NT2/D1 (cell line): ENCODE results near the gene ABLIM2.

Source experiments
- YY1 ChIP-seq: IDR thresholded peaks from 2 replicates; pipeline ENCODE4 v1.6.1; 2011; ENCODE audit not compliant: insufficient read length, insufficient read depth
- ZNF274 ChIP-seq: IDR thresholded peaks from 2 replicates; pipeline ENCODE4 v1.6.1; 2011; ENCODE audit warnings: mild to moderate bottlenecking, low read depth, low read length

- TF ChIP-seq ZNF274 (no peak), YY1 (no peak)
Observed at GRCh38 chr4:8105306-8106100, 53.1 kb downstream of the ABLIM2 start.
